IMR-90 (cell line): ENCODE measurements around the gene RNH1. TPM values are rescaled to one million over a fixed set of nuclear protein-coding genes. Genes with fewer than 3 reads are reported as not detected.

Experiments
- ATAC-seq: fragments of 200-7000 bp; cut with Tn5 transposase; 2 replicates; pipeline ENCODE4 v1.9.1; 2020; ENCODE audit warnings: low read depth, mild to moderate bottlenecking, moderate library complexity
- BruUV-seq: library from RNA; stranded (reverse); fragments of 400-500 nt; replicated peaks from 2 replicates; lab custom pipeline; 2021; lab: Mats Ljungman, UMichigan
- CTCF ChIA-PET: fragments of 300-600 bp; formaldehyde crosslinking; extraction: SDS; loops from one replicate; lab custom pipeline; 2021; ENCODE audit warnings: antibody characterized with exemption; lab: Yijun Ruan, JAX
- POLR2A ChIA-PET: fragments of 300-600 bp; sonication (Branson Sonifier 250); formaldehyde crosslinking; loops from one replicate; lab custom pipeline; 2022; ENCODE audit warnings: antibody characterized with exemption; ENCODE audit not compliant: unreplicated experiment; lab: Charles Lee
- DNase-seq: peaks from one replicate; pipeline ENCODE4 v3.0.0; 2013
- H2AFZ ChIP-seq: replicated peaks from 2 replicates; pipeline ENCODE3; 2013; ENCODE audit warnings: low read length, mild to moderate bottlenecking; ENCODE audit not compliant: poor library complexity
- H2AK5ac ChIP-seq: 2 replicates; pipeline ENCODE4 v1.6.1; 2013; ENCODE audit warnings: low read depth, low read length, inconsistent platforms
- H2AK9ac ChIP-seq: replicated peaks from 2 replicates; pipeline ENCODE3; 2013; ENCODE audit warnings: mild to moderate bottlenecking, low read depth, low read length, moderate library complexity; ENCODE audit not compliant: poor library complexity
- H2BK120ac ChIP-seq: 2 replicates; pipeline ENCODE4 v1.6.1; 2013; ENCODE audit warnings: low read depth, low read length, inconsistent platforms
- H2BK15ac ChIP-seq: 3 replicates; pipeline ENCODE4 v1.6.1; 2013; ENCODE audit warnings: low read depth, low read length, inconsistent platforms
- H2BK20ac ChIP-seq: 2 replicates; pipeline ENCODE4 v1.6.1; 2013; ENCODE audit warnings: low read depth, mild to moderate bottlenecking, inconsistent platforms, low read length, moderate library complexity
- H2BK5ac ChIP-seq: 2 replicates; pipeline ENCODE4 v1.6.1; 2013; ENCODE audit warnings: mild to moderate bottlenecking, low read depth, low read length, inconsistent platforms; ENCODE audit not compliant: poor library complexity, severe bottlenecking
- H3K14ac ChIP-seq: replicated peaks from 2 replicates; pipeline ENCODE4 v1.6.1; 2013; ENCODE audit warnings: low read depth, low read length, inconsistent platforms
- H3K18ac ChIP-seq: 2 replicates; pipeline ENCODE4 v1.6.1; 2013; ENCODE audit warnings: low read depth, low read length, control low read depth
- H3K23ac ChIP-seq: 2 replicates; pipeline ENCODE4 v1.6.1; 2013; ENCODE audit warnings: low read depth, low read length, inconsistent platforms
- H3K27ac ChIP-seq: 2 replicates; pipeline ENCODE4 v1.5.1; 2013; ENCODE audit warnings: mild to moderate bottlenecking, control low read depth, low read length; ENCODE audit not compliant: insufficient read depth
- H3K27me3 ChIP-seq: 2 replicates; pipeline ENCODE4 v1.6.1; 2013; ENCODE audit warnings: low read length; ENCODE audit not compliant: control insufficient read depth, insufficient read depth
- H3K36me3 ChIP-seq: 2 replicates; pipeline ENCODE4 v1.6.1; 2013; ENCODE audit warnings: low read length, mixed read lengths; ENCODE audit not compliant: control insufficient read depth, insufficient read depth
- H3K4ac ChIP-seq: 2 replicates; pipeline ENCODE4 v1.6.1; 2013; ENCODE audit warnings: low read depth, low read length, inconsistent platforms
- H3K4me1 ChIP-seq: 2 replicates; pipeline ENCODE4 v1.6.1; 2013; ENCODE audit warnings: low read length, mixed read lengths; ENCODE audit not compliant: control insufficient read depth, insufficient read depth
- H3K4me2 ChIP-seq: 2 replicates; pipeline ENCODE4 v1.6.1; 2013; ENCODE audit warnings: low read depth, mild to moderate bottlenecking, control low read depth, low read length, moderate library complexity
- H3K4me3 ChIP-seq: 2 replicates; pipeline ENCODE4 v1.5.1; 2013; ENCODE audit warnings: low read depth, mild to moderate bottlenecking, control low read depth, low read length, moderate library complexity; ENCODE audit not compliant: insufficient read depth
- H3K56ac ChIP-seq: 2 replicates; pipeline ENCODE4 v1.6.1; 2013; ENCODE audit warnings: low read length, inconsistent platforms; ENCODE audit not compliant: insufficient read depth; ENCODE audit errors: extremely low read depth
- H3K79me1 ChIP-seq, 2 experiments: 2 replicates each; pipeline ENCODE4 v1.6.1; 2013; ENCODE audit warnings: low read length in 2 of 2, inconsistent platforms in 1 of 2, low read depth in 1 of 2
- H3K9ac ChIP-seq: 2 replicates; pipeline ENCODE4 v1.6.1; 2013; ENCODE audit warnings: low read depth, low read length, control low read depth
- H3K9me1 ChIP-seq: 2 replicates; pipeline ENCODE4 v1.6.1; 2013; ENCODE audit warnings: low read length, inconsistent platforms; ENCODE audit not compliant: insufficient read depth
- H3K9me3 ChIP-seq: 2 replicates; pipeline ENCODE4 v1.6.1; 2013; ENCODE audit warnings: low read length; ENCODE audit not compliant: control insufficient read depth, insufficient read depth
- H4K20me1 ChIP-seq: 2 replicates; pipeline ENCODE4 v1.6.1; 2013; ENCODE audit warnings: low read length, inconsistent platforms; ENCODE audit not compliant: insufficient read depth
- H4K5ac ChIP-seq: 2 replicates; pipeline ENCODE4 v1.6.1; 2013; ENCODE audit warnings: mild to moderate bottlenecking, low read depth, low read length, control low read depth
- H4K8ac ChIP-seq, 2 experiments: 2 replicates each; pipeline ENCODE4 v1.6.1; 2013; ENCODE audit warnings: low read depth in 2 of 2, low read length in 2 of 2, control low read depth in 1 of 2, inconsistent platforms in 1 of 2
- H4K91ac ChIP-seq: 2 replicates; pipeline ENCODE4 v1.6.1; 2013; ENCODE audit warnings: low read depth, low read length, inconsistent platforms; ENCODE audit not compliant: insufficient read depth
- CEBPB ChIP-seq: IDR thresholded peaks from 2 replicates; pipeline ENCODE4 v1.6.1; 2012; ENCODE audit warnings: low read depth, low read length, improper control_type of control experiment
- MAFK ChIP-seq: IDR thresholded peaks from 2 replicates; pipeline ENCODE4 v1.6.1; 2012; ENCODE audit warnings: low read depth, low read length, improper control_type of control experiment
- MAZ ChIP-seq: IDR thresholded peaks from 2 replicates; pipeline ENCODE4 v1.6.1; 2012; ENCODE audit warnings: low read depth, mild to moderate bottlenecking, low read length, improper control_type of control experiment, moderate library complexity, borderline replicate concordance
- NFE2L2 ChIP-seq: fragments of 150-350 bp; IDR thresholded peaks from 2 replicates; pipeline ENCODE4 v1.6.1; 2016; ENCODE audit warnings: low read depth, mild to moderate bottlenecking, low read length
- POLR2A ChIP-seq: IDR thresholded peaks from 2 replicates; pipeline ENCODE4 v1.6.1; 2012; ENCODE audit warnings: mild to moderate bottlenecking, low read depth, low read length
- RCOR1 ChIP-seq: IDR thresholded peaks from 2 replicates; pipeline ENCODE4 v1.6.1; 2012; ENCODE audit warnings: mild to moderate bottlenecking, low read length, improper control_type of control experiment; ENCODE audit not compliant: insufficient replicate concordance
- RFX5 ChIP-seq: IDR thresholded peaks from 2 replicates; pipeline ENCODE4 v1.8.0; 2012; ENCODE audit warnings: low read depth, mild to moderate bottlenecking, low read length, moderate library complexity
- SMC3 ChIP-seq: fragments of 150-350 bp; IDR thresholded peaks from 2 replicates; pipeline ENCODE4 v1.6.1; 2016; ENCODE audit warnings: low read depth, mild to moderate bottlenecking, antibody characterized with exemption, low read length, moderate library complexity
- USF2 ChIP-seq: fragments of 150-350 bp; IDR thresholded peaks from 2 replicates; pipeline ENCODE4 v1.6.1; 2017; ENCODE audit warnings: mild to moderate bottlenecking, antibody characterized with exemption, low read length, low read depth
- WGBS, 2 experiments: methylation state at CpG; one replicate each; pipeline versions ENCODE4 v1.1.5 to v1.1.7; 2013; ENCODE audit warnings: missing lambda C conversion rate in 2 of 2; ENCODE audit not compliant: insufficient read length in 1 of 2; ENCODE audit errors: extremely low coverage in 2 of 2; 5-methylcytosine and 5-hydroxymethylcytosine counted together
- dilution Hi-C: fragments of 300-500 bp; cut with HindIII; formaldehyde crosslinking; loops from one replicate; pipeline ENCODE4 v1.14.3; 2018; ENCODE audit warnings: low sequenced_read_pairs; ENCODE audit not compliant: unreplicated experiment
- in situ Hi-C: fragments of 300-500 bp; cut with MboI; formaldehyde crosslinking; loops from 3 replicates; pipeline ENCODE4 v1.14.3; 2019; ENCODE audit warnings: low sequenced_read_pairs, inconsistent platforms, mixed read lengths
- intact Hi-C: fragments of 100-400 bp; cut with micrococcal nuclease; formaldehyde crosslinking; loops from 2 replicates; pipeline ENCODE4 v1.10.0; 2022
- polyA plus RNA-seq, 3 experiments: library from polyadenylated mRNA; depleted of rRNA; stranded (reverse); fragments of >200 nt; gene quantifications; 2 replicates each; pipeline ENCODE4 v1.2.3, GENCODE V29; 2012; ENCODE audit warnings: low replicate concordance in 1 of 3
- total RNA-seq: library from RNA; depleted of rRNA; stranded (reverse); fragments of >200 nt; gene quantifications from 2 replicates; pipeline ENCODE4 v1.2.3, GENCODE V29; 2012

Gene RNH1
- total and polyA plus RNA-seq, 2 of the 4 experiments (the other 2 are of a cell fraction): 138 to 247 TPM

DNA sequence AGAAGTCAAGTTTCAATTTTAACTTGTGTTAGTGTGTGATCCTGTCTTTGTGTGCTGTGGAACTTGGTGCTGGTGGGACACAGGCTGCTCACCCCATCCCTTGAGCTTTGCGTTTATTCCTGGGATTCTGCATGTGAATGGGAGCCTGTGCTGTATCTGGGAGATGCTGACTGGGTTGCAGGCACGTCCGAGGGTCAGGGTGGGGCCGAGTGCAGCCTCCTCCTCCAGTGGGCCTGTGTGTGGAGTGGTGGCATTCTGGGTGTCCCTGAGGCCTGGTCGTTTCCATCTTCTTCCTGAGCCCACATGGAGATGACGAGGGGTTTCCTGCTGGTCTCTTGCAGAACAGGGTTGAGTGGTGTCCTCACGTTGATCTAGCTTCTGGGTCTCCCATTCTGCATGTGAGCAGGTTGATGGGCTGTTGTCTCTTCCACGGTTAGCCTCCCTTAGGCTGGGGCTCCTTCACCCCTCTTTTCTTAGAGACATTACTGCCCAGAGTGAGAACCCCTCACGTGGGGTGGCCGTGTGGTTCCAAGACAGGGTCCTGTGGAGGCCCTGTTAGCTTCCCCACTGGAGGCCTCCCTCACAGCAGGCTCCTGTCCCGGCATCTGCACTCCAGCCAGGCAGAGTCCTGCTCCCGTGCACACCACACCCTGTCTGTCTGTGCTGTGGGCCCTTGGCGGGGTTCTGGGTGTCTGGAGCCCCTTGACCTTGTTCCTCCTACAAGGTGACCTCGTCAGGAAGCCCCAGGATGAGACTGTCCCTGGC lies 52.1 kb downstream of the RNH1 start:
- H3K27ac ChIP-seq: no peak overlapping the region
- ATAC-seq (no peak), DNase-seq (no peak)
- no peak overlapping the region for H3K4me2 ChIP-seq
- no peak overlapping the region for H3K14ac ChIP-seq
- no peak overlapping the region for H2AK5ac ChIP-seq
- in situ Hi-C loops: loop anchor here (10.0 kb wide), 1 partner anchor 150 kb away; the partner anchor contains the start of gene IFITM2
- H3K36me3 ChIP-seq: peaks cover 30% of the 10 kb centered on the region
- H3K4me1 ChIP-seq: peaks cover 6% of the 10 kb centered on the region
- H3K4me3 ChIP-seq: no peak overlapping the region
- H3K4ac ChIP-seq: no peak overlapping the region
- POLR2A ChIA-PET: interaction anchor here (0.7 kb wide), 1 partner anchor 19 kb away, joined by 3 read pairs; no protein-coding TSS in a partner anchor
- intact Hi-C loops: no loop called here
- H3K9me3 ChIP-seq: no peaks in the 10 kb centered on the region
- no peak overlapping the region for H4K5ac ChIP-seq
- dilution Hi-C loops: no loop called here
- no peak overlapping the region for H3K9ac ChIP-seq
- no peaks in the 10 kb centered on the region for H3K27me3 ChIP-seq
- no peak overlapping the region for H2BK15ac ChIP-seq
- no peak overlapping the region for H2AFZ ChIP-seq
- no TSS peak for BruUV-seq
- 82% methylated on average over 6 of the region's 14 CpGs; no CpG with 5 or more reads in 1 of the 2 experiments for WGBS, 2 experiments
- peaks cover 38% of the 10 kb centered on the region for H4K20me1 ChIP-seq
- 0 out of 2 replicates have a peak, but pooled peaks cover 7% of the 10 kb centered on the region for H3K9me1 ChIP-seq
- H2BK120ac ChIP-seq: no peak overlapping the region
- CTCF ChIA-PET: no interaction called here
- no peak overlapping the region for H2BK5ac ChIP-seq
- no peak overlapping the region for H2BK20ac ChIP-seq
- H4K91ac ChIP-seq: no peak overlapping the region
- H3K18ac ChIP-seq: no peak overlapping the region
- no peak overlapping the region for H4K8ac ChIP-seq
- H3K23ac ChIP-seq: no peak overlapping the region
- peaks cover 15 to 81% of the 10 kb centered on the region in 2 experiments; a peak in 3 of 4 replicates for H3K79me1 ChIP-seq
- H3K56ac ChIP-seq: no peak overlapping the region
- TF ChIP-seq MAFK (no peak), SMC3 (no peak), POLR2A (no peak), CEBPB (no peak), MAZ (no peak), RCOR1 (no peak), USF2 (no peak), NFE2L2 (no peak), RFX5 (no peak)
- no peak overlapping the region for H2AK9ac ChIP-seq
